SU-DHL-6 (cell line): ENCODE data around the gene ZSCAN22.

ENCODE experiments used
- H2AFZ ChIP-seq: fragments of 200-600 bp; sonication (generic); 2 replicates; pipeline ENCODE4 v1.6.1; 2014; ENCODE audit warnings: low read depth, mild to moderate bottlenecking, moderate library complexity, mixed read lengths, antibody characterized with exemption, low read length; ENCODE audit not compliant: severe bottlenecking
- H3F3A ChIP-seq: fragments of 200-600 bp; shearing (Covaris generic); 2 replicates; pipeline ENCODE4 v1.6.0; 2016; ENCODE audit warnings: antibody characterized with exemption, mild to moderate bottlenecking; ENCODE audit not compliant: insufficient read depth
- H3K27ac ChIP-seq: fragments of 200-600 bp; sonication (generic); 2 replicates; pipeline ENCODE4 v1.5.1; 2016; ENCODE audit warnings: low read depth, mild to moderate bottlenecking, low read length, moderate library complexity, mixed read lengths
- H3K27me3 ChIP-seq: fragments of 200-600 bp; sonication (generic), shearing (Covaris generic); 2 replicates; pipeline ENCODE4 v1.6.0; 2014; ENCODE audit warnings: mild to moderate bottlenecking, low read length
- H3K36me3 ChIP-seq: fragments of 200-600 bp; sonication (generic); 2 replicates; pipeline ENCODE4 v1.6.1; 2014; ENCODE audit warnings: mild to moderate bottlenecking, low read length, mixed read lengths
- H3K4me2 ChIP-seq: fragments of 300-600, 200-600 bp; shearing (Covaris generic), sonication (generic); 2 replicates; pipeline ENCODE4 v1.6.0; 2014; ENCODE audit warnings: low read length, low read depth, mild to moderate bottlenecking; ENCODE audit not compliant: poor library complexity, severe bottlenecking
- H3K4me3 ChIP-seq: fragments of 200-600 bp; sonication (generic); 2 replicates; pipeline ENCODE4 v1.5.1; 2014; ENCODE audit warnings: antibody characterized with exemption, low read length, mild to moderate bottlenecking, mixed read lengths; ENCODE audit not compliant: insufficient read depth, poor library complexity, severe bottlenecking
- H3K79me2 ChIP-seq: fragments of 200-600 bp; sonication (generic); 2 replicates; pipeline ENCODE4 v1.6.1; 2014; ENCODE audit warnings: mild to moderate bottlenecking, low read length, moderate library complexity; ENCODE audit not compliant: insufficient read depth
- H3K9ac ChIP-seq: fragments of 200-600 bp; sonication (generic); 2 replicates; pipeline ENCODE4 v1.7.0; 2014; ENCODE audit warnings: mild to moderate bottlenecking, low read length
- H3K9me2 ChIP-seq: fragments of 200-600 bp; sonication (generic); replicated peaks from 2 replicates; pipeline ENCODE4 v1.6.1; 2014; ENCODE audit warnings: low read length; ENCODE audit not compliant: insufficient read depth
- H3K9me3 ChIP-seq: fragments of 200-600 bp; sonication (generic); 2 replicates; pipeline ENCODE4 v1.6.1; 2014; ENCODE audit warnings: low read length, mixed read lengths; ENCODE audit not compliant: insufficient read depth
- H4K20me1 ChIP-seq: fragments of 200-600 bp; sonication (generic); 2 replicates; pipeline ENCODE4 v1.6.1; 2014; ENCODE audit warnings: low read depth, mild to moderate bottlenecking, antibody characterized with exemption, low read length, moderate library complexity, mixed read lengths
- EZH2phosphoT487 ChIP-seq: fragments of 200-600 bp; sonication (generic), shearing (Covaris generic); conservative IDR thresholded peaks from 2 replicates; pipeline ENCODE4 v1.6.1; 2018; ENCODE audit warnings: mild to moderate bottlenecking, antibody characterized with exemption, low read length, moderate library complexity, mixed read lengths
- TF ChIP-seq, protein P1 (sequence below): fragments of 200-600 bp; sonication (generic); IDR thresholded peaks from one replicate; pipeline ENCODE4 v1.5.1; 2017; ENCODE audit warnings: antibody characterized with exemption, mild to moderate bottlenecking, low read length, moderate library complexity; ENCODE audit not compliant: insufficient read depth, poor library complexity, severe bottlenecking

The ZSCAN22 gene

GRCh38 chr19:58349590-58349989, 22.8 kb downstream of the ZSCAN22 start:
- H3K4me2 ChIP-seq = peak overlapping the region; percentile 29
- no peak overlapping the region for H3K27ac ChIP-seq
- no peak overlapping the region for H2AFZ ChIP-seq
- no peak for TF ChIP-seq EZH2phosphoT487
- TF ChIP-seq, protein P1, sequence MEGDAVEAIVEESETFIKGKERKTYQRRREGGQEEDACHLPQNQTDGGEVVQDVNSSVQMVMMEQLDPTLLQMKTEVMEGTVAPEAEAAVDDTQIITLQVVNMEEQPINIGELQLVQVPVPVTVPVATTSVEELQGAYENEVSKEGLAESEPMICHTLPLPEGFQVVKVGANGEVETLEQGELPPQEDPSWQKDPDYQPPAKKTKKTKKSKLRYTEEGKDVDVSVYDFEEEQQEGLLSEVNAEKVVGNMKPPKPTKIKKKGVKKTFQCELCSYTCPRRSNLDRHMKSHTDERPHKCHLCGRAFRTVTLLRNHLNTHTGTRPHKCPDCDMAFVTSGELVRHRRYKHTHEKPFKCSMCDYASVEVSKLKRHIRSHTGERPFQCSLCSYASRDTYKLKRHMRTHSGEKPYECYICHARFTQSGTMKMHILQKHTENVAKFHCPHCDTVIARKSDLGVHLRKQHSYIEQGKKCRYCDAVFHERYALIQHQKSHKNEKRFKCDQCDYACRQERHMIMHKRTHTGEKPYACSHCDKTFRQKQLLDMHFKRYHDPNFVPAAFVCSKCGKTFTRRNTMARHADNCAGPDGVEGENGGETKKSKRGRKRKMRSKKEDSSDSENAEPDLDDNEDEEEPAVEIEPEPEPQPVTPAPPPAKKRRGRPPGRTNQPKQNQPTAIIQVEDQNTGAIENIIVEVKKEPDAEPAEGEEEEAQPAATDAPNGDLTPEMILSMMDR = no peak
- H3K9me3 ChIP-seq = no peaks in the 10 kb centered on the region
- H3K9ac ChIP-seq = no peak overlapping the region
- no peaks in the 10 kb centered on the region for H3K36me3 ChIP-seq
- H3K27me3 ChIP-seq = no peaks in the 10 kb centered on the region
- no peaks in the 10 kb centered on the region for H3K79me2 ChIP-seq
- H4K20me1 ChIP-seq = no peaks in the 10 kb centered on the region
- H3K9me2 ChIP-seq = no peaks in the 10 kb centered on the region
- no peak overlapping the region for H3K4me3 ChIP-seq
- no peaks in the 10 kb centered on the region for H3F3A ChIP-seq

- Histone ChIP-seq H3K27ac (no peak overlapping the region), H3K36me3 (no peaks in the 10 kb centered on the region), H3K9me2 (no peaks in the 10 kb centered on the region), H2AFZ (no peak overlapping the region), H3K9ac (no peak overlapping the region), H4K20me1 (no peaks in the 10 kb centered on the region), H3F3A (no peaks in the 10 kb centered on the region), H3K4me2 (peak overlapping the region; percentile 29), H3K79me2 (no peaks in the 10 kb centered on the region), H3K4me3 (no peak overlapping the region), H3K9me3 (no peaks in the 10 kb centered on the region), H3K27me3 (no peaks in the 10 kb centered on the region)
- TF ChIP-seq, protein P1 = no peak
- TF ChIP-seq EZH2phosphoT487 = no peak
Measured at GRCh38 chr19:58350001-58350861, 23.4 kb downstream of the ZSCAN22 start.

GRCh38 chr19:58350871-58351557, 24.2 kb downstream of the ZSCAN22 start:
- no peak overlapping the region for H3K4me2 ChIP-seq
- H3K27me3 ChIP-seq = no peaks in the 10 kb centered on the region
- H3K4me3 ChIP-seq = no peak overlapping the region
- H2AFZ ChIP-seq = no peak overlapping the region
- H4K20me1 ChIP-seq = no peaks in the 10 kb centered on the region
- H3K79me2 ChIP-seq = no peaks in the 10 kb centered on the region
- no peaks in the 10 kb centered on the region for H3K9me3 ChIP-seq
- no peaks in the 10 kb centered on the region for H3F3A ChIP-seq
- no peaks in the 10 kb centered on the region for H3K9me2 ChIP-seq
- no peak overlapping the region for H3K27ac ChIP-seq
- H3K9ac ChIP-seq = no peak overlapping the region
- no peaks in the 10 kb centered on the region for H3K36me3 ChIP-seq
- no peak for TF ChIP-seq EZH2phosphoT487
- TF ChIP-seq, protein P1 = no peak
